Measurements from ENCODE around the gene AGBL4.

GRCh38 chr1:48878191-48878940 lies 1145.4 kb downstream of the AGBL4 start:
- TF ChIP-seq POLR2A (IDR thresholded peaks at IDR 0.05): no peak
- TF ChIP-seq, protein P1, sequence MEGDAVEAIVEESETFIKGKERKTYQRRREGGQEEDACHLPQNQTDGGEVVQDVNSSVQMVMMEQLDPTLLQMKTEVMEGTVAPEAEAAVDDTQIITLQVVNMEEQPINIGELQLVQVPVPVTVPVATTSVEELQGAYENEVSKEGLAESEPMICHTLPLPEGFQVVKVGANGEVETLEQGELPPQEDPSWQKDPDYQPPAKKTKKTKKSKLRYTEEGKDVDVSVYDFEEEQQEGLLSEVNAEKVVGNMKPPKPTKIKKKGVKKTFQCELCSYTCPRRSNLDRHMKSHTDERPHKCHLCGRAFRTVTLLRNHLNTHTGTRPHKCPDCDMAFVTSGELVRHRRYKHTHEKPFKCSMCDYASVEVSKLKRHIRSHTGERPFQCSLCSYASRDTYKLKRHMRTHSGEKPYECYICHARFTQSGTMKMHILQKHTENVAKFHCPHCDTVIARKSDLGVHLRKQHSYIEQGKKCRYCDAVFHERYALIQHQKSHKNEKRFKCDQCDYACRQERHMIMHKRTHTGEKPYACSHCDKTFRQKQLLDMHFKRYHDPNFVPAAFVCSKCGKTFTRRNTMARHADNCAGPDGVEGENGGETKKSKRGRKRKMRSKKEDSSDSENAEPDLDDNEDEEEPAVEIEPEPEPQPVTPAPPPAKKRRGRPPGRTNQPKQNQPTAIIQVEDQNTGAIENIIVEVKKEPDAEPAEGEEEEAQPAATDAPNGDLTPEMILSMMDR (IDR thresholded peaks at IDR 0.05): no peak
